GM21367 (cell line): ENCODE data around the gene ALG6.
"Not testable (repeated sequence)": the region's sequence is repeated elsewhere in the genome, so short reads cannot be mapped to it uniquely, and the experiment has no call there.

Experiments used
- ATAC-seq: cut with Tn5 transposase; IDR thresholded peaks from one replicate; pipeline ENCODE4 v1.9.1; 2021; ENCODE audit not compliant: unreplicated experiment

The ALG6 gene

DNA sequence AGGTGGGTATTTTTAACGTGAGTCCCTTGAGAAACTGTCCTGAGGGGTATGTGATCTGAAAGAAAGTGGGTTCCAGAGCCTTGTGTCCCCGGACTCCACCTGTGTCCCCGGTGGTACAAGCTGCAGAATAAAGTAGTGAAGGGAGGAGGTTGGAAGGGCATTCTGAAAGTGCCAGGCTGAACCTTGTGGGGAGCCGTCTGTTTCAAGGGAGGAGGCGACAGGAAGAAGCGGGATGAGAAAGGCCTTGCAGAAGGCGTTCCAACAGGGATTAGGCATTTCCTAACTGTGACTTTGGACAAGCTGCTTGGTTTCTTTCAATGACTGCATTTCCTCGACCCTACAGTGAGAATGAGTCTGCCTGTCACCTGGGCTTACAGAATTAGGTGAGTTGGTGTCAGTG, 39.3 kb upstream of the ALG6 start:
- no peak for ATAC-seq

DNA sequence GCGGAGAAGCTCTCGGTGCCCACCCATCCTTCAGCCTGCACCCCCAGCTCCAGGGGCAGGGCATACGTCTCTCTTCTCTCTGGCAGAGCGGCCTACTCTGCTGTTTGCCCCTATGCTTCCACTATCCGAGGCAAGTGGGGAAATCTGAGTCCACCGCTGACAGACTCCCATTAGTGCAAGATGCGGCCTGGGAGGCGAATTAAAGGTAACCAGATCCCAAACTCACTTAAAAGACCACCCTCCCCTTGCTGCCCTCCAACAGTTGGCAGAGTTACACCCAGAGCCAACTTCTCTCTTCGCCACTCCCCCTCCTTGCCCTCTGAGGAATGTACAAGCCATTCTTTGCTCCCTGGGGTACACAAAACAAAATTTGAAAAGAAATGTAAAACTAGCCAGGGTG, 38.6 kb upstream of the ALG6 start:
- no peak for ATAC-seq

DNA sequence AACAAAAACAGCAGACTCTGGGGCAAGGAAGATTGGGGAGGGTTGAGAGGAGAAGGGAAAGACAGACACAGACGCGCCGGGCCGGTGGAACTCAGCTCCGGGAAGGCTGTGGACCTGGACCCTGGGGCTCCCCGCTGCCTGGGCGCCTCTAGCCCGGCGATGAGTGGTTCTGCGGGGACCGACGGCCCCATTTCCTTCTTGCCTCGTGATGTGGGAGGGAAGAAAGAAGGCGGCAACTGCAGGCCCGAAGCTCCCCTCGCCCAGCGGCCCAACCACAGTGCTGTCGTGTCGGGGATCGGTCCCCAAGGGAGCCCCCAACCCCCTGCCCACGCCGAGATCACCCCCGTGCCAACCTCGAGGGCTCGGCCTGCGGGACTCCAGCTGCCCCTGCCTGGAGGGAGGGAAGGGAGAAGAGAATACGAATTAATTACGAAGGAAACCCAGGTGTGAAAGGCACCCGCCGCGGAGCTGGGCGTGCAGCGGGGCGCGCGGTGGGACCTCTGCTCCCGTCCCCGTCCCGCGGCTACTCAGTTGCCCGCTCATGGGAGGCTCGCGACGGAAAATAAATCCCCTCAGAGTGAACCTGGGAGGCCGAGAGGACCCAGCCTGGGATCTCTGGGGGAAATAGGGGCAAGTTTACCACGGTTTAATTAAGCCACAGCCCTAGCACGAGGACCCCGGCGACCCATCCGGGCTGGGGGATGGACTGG, 37.7 kb upstream of the ALG6 start:
- no peak for ATAC-seq

DNA sequence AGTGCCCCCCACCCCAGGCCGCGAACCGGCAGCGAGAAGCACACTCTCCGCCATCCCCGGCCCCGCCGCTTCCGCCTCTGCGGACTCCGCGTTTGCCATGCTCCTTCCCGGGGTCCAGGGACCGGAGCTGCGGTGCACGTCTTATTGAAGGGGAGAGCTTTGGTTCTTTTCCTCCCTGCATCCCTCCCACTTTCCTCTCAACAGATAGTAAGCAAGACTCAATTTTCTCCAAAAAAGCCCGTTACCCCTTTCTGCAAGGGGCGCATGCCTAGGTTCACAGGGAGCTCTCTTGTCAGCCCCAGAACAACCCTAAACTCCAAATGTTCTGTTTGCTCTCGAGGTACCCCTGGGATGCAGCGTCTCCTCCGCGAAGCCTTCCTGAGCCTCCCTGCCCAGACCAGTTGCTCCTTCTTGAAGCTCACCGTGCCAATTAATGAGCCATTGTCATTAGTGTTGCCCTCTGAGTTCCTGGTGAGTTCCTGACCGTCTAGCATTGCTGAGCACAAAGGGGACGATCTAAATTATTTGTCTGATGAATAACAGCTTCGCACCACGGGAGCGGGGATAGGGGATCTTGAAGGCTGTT, 37.0 kb upstream of the ALG6 start:
- no peak for ATAC-seq

DNA sequence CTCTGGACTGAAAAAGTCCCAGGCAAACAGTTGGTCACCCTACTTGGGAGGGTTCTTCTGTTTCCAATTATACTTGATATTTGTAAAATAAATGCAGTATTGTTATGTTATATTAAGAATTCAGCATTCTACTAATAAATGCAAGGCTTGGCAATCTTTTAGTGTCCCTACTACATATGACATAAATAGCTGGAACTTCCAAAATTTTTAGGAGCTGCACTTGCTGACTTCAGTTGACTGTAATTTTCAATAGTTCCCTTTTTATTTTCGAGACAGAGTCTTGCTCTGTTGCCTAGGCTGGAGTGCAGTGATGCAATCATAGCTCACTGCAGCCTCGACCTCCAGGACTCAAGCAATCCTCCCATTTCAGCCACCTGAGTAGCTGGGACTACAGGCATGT, 25.0 kb upstream of the ALG6 start:
- ATAC-seq: no peak

DNA sequence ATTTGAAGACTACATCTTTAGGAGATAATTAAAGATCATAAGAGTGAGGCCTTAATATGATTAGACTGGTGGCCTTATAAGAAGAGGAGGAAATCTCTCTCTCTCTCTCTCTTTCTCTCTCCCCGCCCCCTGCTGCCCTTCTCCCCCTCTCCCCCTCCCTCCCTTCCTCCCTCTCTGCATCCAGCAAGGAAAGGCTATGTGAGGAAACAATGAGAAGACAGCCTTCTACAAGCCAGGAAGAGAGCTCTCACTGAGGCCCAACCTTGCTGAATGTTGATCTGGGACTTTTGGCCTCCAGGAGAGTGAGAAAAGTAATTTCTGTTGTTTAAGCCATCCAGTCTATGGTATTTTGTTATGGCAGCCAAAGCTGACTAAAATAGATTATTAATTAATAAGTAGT, 23.5 kb upstream of the ALG6 start:
- ATAC-seq: no peak

DNA sequence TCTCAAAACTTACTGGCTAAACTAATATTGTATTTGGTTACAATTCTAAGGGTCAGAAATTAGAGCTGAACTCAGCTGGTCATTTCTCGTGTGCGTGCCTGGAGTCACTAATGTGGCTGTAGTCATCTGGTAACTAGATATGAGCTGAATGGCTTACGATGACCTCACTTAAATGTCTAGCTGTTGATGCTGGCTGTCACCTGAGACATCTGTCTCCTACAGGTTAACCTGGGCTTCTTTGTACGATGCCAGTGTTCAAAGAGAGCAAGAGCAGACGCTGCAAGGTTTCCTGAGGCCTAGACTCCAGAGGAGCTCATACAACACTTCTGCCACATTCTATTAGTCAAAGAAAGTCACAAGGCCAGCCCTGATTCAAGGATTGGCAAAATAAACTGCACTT, 17.1 kb upstream of the ALG6 start:
- ATAC-seq: no peak

DNA sequence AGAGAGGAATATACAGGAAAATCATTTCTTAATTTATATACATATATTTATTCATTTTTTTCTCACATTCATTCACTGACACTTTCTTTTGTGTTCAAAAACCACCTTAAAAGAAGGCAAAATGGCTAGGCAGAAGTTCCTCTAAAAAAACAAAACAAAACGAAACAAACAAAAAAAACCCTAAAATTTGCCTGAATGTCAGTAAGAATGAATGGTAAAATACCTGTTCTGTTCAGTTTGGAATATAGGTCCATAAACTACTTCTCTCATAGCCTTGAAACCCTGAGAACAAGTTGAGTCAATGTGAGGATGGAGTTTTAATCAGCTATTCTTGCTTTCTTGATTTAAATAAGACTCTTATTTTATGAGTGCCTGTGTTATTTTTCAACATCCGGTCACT, 14.7 kb upstream of the ALG6 start:
- no peak for ATAC-seq

DNA sequence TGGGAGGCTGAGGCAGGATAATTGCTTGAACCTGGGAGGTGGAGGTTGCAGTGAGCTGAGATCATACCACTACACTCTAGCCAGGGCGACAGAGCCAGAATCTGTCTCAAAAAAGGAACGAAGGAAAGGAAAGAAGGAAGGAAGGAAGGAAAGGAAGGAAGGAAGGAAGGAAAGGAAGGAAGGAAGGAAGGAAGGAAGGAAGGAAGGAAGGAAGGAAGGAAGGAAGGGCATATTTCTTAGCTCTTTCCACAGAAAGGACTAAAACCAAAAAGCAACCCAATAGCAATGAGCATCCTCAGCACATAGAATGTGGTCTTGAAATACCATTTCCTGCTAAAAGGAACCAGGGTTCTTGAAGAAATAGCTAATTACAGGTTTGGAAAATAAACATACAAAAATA, 11.2 kb upstream of the ALG6 start:
- not testable (repeated sequence) for ATAC-seq

DNA sequence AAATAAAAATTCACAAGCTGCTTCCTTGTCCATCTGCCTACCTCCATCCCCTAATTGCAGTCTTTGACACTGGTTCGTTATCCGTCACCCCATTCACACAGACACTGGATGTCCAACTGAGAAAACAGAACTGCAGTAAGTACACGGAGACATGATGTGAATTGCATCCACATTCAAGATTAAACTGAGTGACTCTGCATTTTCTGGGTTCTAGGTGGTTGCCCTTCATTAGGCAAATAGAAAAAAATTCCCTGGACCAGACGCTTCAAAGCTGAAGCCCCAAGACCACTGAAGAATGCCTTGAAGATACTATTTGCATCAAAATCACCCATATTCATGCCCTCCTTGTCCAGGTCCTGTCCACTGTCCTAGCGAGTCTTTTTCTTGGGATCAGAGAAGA, 7.9 kb upstream of the ALG6 start:
- no peak for ATAC-seq

DNA sequence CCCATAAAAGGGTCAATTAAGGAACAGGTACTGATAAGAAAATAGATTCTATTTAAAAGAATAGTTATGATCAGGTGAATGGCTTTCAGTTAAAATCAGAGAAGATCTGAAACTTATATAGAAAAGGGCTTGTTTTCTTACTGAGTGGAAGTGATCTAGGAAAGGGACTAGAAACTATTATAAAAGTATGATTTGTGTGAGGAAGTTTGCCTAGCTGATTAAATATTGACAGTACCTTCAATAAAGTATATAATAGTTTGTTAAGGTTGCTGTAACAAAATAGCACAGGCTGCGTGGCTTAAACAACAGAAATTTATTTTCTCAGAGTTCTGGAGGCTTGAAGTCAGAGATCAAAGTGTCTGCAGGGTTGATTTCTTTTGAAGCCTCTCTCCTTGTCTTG, 5.4 kb upstream of the ALG6 start:
- no peak for ATAC-seq

DNA sequence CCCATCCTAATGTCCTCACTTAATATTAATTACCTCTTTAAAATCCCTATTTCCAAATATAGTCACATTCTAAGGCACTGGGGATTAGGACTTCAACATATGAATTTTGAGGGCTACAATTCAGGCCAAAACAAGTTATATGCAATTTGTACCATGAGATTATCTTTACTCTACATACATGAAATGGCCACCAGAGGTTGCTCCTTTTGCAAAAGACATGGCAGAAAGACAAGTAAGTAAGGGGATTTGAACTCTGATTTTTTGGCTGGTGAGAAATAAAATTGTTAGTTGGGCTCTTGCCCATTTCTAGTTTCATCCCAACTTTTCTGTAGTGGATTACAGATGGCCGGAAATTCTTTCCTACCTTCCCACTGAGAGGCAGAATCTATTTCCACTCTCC, 4.8 kb upstream of the ALG6 start:
- no peak for ATAC-seq

DNA sequence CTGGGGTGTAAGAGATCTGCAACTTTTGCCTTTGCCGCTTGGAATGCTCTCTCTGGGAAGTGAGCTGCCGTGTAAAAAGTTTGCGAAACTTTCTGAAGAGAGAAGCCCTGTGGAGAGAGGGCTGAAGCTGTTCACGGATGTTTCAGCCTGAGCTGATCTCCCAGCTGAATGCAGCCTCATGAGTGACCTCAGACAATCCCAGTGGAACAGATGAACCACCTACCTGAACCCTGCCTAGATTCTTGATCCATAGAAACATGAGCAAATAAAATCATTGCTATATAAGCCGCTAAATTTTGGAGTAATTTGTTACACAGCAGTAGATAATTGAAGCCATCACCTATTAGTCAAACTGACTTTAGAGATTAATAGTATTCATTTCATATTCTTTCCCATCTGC, 4.4 kb upstream of the ALG6 start:
- ATAC-seq: no peak

DNA sequence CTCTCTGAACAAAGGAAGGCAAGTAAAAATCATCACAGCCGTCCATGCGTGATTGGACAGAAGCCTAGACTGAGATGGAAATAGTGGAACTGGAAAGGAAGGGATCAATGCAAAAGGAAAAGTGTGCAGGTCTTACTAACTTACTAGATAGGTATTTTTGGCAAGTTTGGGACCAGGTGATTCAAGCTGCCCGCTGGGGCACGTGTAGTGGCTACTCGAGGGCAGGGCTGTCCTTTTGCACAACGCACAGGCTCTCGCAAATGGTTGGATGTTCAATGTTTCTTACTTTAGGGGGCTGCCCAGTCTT, 566 bp upstream of the ALG6 start:
- ATAC-seq: no peak

DNA sequence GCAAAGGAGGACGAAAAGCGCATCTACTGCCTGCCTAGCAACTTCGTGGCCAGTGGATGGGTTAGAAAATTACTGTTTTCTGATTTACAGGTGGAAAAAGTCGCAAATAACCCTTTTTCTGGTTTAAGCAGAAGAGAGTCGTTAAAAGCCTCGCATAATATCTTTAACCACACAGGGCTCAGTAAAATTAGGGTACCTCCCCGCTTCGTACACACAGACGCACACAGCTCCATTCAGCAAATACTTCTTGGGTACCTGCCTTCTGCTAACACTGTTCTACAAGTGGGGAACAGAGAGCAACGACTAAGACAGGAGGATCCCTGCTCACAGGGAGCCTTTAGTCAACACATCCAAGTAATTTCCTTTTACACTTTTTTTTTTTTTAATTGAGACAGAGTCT, 704 bp downstream of the ALG6 start:
- no peak for ATAC-seq

DNA sequence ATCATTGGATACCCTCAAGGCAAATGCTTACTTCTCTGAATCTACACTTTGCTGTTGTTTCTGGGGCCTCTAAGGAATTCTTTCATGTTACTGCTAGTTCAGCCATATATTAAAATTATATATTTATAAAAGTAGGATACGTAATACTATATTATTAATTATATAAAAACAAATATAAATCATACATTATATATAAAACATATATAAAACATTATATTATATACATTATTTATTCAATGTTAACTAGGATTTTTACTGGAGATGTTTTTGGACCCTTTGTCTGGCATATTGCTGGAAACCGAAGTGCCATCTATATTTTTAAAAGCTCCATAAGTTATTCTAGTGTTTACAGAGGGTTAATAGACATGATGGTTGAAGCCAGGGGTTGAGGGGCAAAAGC, 12.2 kb downstream of the ALG6 start:
- no peak for ATAC-seq

DNA sequence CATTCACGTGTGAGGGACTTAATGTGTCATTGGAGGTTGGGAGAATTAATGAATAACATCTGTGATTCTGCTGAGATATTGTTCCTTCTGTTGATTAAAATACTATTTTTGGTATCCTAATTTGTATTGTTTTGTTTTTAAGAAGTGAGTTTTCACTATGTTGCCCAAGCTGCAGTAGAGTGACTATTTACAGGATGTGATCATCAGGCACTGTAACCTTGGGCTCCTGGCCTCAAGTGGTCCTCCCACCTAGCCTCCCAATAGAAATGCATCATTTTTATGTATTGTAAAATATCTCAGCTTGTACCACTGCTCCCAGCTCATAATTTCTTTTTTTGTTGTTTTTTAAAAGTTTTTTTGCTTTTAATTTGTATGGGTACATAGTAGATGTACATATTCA, 14.3 kb downstream of the ALG6 start:
- no peak for ATAC-seq

DNA sequence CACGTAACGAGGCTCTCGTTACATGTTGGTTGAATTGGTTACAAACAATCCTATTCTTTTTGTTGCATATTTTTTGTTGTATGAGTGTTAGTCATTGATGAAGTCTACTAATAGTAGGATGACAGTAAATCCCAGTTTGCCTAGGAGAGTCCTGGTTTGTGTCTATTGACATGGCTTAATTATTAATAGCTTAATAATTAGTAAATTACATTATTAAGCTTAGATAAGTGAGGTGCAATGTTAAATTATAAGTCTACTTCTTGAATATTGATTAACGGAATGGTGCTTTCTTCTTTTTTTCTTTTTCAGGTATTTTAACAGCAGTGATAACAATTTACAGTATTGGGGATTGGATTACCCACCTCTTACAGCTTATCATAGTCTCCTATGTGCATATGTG, 34.5 kb downstream of the ALG6 start:
- no peak for ATAC-seq

DNA sequence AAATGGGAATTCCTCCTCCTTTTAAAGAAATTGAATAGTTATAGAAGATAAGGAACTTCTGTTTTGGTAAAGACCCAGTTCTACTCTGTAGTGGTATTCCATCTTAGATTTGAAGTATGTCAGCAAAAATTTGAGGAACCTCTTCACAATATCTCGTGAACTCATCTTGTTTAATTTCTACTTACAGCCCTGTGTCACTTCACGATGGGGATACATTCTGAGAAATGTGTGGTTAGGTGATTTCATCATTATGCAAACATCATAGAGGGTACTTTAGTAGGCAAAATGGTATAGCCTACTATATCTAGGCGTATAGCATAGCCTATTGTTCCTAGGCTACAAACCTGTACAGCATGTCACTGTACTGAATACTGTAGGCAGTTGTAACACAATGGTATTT, 36.0 kb downstream of the ALG6 start:
- ATAC-seq: no peak

DNA sequence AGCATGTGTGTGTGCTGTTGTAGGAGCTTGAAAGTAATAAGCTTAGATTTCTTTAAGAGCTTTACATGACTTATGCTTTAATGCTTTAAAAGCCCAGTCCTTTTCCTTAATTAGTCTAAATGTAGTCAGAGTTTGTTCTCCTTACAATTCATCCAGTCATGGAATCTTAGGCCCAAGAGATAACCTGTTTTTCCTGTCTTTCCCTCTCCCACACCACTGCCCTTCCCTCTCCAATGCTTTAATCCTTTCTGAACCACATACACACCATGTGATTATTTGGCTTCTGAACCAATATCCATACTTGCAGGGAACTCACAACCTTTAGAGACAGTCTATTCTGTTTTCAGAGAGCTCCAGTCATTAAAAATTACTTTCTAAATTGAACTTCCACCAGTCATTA, 37.6 kb downstream of the ALG6 start:
- ATAC-seq: no peak

DNA sequence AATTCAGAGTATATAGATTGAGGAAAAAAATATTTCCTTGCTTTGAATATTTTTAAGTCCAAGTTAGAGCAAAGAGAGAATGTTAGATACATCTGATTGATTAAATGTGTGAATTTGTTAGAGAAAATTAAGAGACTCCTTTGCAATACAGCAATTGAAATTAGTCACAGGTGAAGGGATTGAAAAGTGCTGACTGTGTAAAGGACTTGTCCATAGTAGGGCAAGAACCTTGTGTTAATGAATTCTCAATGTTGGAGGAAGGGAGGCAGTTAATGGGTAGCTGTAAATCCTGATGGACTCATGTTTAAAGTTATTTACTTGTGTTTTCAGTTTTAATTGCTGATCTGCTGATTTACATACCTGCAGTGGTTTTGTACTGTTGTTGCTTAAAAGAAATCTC, 38.6 kb downstream of the ALG6 start:
- no peak for ATAC-seq

DNA sequence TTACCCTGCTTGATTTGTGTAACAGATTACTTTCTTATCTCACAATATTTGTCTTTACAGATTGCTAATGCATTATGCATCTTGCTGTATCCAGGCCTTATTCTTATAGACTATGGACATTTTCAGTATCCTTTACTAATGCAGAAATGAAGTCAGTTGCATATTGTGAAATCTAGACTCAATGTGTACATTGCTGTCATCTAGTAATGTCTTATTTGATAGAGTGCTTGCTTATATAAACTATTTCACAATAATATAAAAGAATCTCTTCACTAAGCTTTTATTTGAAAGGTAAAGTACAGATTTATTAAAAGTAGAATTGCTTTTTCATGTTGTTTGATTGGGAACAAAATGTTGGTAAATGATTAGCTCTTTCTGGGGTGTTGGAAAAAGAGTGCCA, 39.6 kb downstream of the ALG6 start:
- ATAC-seq: no peak

DNA sequence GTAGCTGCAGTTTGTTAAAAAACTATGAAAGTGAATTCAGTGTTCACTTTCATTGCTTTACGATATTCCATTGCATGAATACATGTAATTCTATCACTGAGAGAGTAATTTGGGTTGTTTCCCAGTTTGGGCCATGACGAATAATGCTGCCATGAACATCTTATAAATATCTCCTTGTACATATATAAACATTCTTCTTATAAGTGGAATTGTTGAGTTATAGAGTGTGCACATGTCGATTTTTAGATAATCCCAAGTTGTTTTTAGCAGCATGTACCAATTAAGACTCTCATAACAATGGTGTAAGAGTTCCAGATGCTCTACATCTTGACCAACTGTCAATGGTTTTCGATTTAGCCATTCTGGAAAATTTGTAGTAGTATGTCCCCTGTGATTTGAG, 40.9 kb downstream of the ALG6 start:
- ATAC-seq: no peak

DNA sequence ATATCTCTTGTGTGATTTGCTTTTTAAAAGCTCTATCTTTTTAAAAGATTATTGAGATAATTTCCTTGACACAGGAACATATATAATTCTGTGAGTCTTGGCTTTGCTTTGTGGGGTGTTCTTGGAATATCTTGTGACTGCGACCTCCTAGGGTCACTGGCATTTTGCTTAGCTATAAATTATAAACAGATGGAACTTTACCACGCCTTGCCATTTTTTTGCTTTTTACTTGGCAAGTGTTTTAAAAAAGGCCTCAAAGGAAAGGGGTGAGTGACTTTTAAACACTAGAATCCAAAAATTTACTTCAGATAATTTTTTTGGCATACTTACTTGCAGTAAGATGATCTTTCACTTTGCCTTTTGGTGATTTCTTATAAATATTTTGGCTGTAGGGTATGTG, 43.6 kb downstream of the ALG6 start:
- no peak for ATAC-seq
